Measurements from ENCODE around the gene RNF113B.

- TF ChIP-seq EZH2 (IDR thresholded peaks at IDR 0.05; ENCODE audit: borderline replicate concordance, low read depth, low read length, severe bottlenecking), result no peak
- TF ChIP-seq CTCF (IDR thresholded peaks at IDR 0.05; ENCODE audit: borderline replicate concordance, extremely low read depth, low read length, poor library complexity, severe bottlenecking), result no peak
These were observed 22.4 kb upstream of the RNF113B start for GRCh38 chr13:98199480-98199879.

All from DND-41 (cell line).